PC-9 (cell line): ENCODE measurements around the gene FAM174B.

Source experiments
- EZH2 ChIP-seq: fragments of 200-600 bp; sonication (generic); IDR thresholded peaks from 2 replicates; pipeline ENCODE4 v1.8.0; 2017; ENCODE audit warnings: antibody characterized with exemption, low read depth
- TF ChIP-seq, protein P1 (sequence below): fragments of 200-600 bp; sonication (generic); conservative IDR thresholded peaks from 2 replicates; pipeline ENCODE4 v1.6.1; 2017; ENCODE audit warnings: mixed run types, antibody characterized with exemption, mild to moderate bottlenecking, moderate library complexity

GRCh38 chr15:92631721-92632120 lies 23.9 kb downstream of the FAM174B start:
- TF ChIP-seq, protein P1, sequence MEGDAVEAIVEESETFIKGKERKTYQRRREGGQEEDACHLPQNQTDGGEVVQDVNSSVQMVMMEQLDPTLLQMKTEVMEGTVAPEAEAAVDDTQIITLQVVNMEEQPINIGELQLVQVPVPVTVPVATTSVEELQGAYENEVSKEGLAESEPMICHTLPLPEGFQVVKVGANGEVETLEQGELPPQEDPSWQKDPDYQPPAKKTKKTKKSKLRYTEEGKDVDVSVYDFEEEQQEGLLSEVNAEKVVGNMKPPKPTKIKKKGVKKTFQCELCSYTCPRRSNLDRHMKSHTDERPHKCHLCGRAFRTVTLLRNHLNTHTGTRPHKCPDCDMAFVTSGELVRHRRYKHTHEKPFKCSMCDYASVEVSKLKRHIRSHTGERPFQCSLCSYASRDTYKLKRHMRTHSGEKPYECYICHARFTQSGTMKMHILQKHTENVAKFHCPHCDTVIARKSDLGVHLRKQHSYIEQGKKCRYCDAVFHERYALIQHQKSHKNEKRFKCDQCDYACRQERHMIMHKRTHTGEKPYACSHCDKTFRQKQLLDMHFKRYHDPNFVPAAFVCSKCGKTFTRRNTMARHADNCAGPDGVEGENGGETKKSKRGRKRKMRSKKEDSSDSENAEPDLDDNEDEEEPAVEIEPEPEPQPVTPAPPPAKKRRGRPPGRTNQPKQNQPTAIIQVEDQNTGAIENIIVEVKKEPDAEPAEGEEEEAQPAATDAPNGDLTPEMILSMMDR: peak; percentile 26; the same call in 1 of the 2 replicates
- TF ChIP-seq EZH2: no peak
